Body of pancreas (tissue), 4 donors: ENCODE data around the gene HOXC10.

Source experiments
- POLR2A ChIP-seq, 3 donors: fragments of 450-650 bp; IDR thresholded peaks; one replicate each; pipeline ENCODE4 v1.6.1; 2016; ENCODE audit warnings: antibody characterized with exemption in 3 of 3, mild to moderate bottlenecking in 2 of 3
- TF ChIP-seq, protein P1 (sequence below), 7 experiments: fragments of 450-650 bp in 4 of 7; fragments of 200-600 bp in 3 of 7; sonication (generic) in 3 of 7; IDR thresholded peaks; one replicate each; pipeline ENCODE4 v1.5.1; 2016 to 2019; ENCODE audit warnings: antibody characterized with exemption in 7 of 7

DNA sequence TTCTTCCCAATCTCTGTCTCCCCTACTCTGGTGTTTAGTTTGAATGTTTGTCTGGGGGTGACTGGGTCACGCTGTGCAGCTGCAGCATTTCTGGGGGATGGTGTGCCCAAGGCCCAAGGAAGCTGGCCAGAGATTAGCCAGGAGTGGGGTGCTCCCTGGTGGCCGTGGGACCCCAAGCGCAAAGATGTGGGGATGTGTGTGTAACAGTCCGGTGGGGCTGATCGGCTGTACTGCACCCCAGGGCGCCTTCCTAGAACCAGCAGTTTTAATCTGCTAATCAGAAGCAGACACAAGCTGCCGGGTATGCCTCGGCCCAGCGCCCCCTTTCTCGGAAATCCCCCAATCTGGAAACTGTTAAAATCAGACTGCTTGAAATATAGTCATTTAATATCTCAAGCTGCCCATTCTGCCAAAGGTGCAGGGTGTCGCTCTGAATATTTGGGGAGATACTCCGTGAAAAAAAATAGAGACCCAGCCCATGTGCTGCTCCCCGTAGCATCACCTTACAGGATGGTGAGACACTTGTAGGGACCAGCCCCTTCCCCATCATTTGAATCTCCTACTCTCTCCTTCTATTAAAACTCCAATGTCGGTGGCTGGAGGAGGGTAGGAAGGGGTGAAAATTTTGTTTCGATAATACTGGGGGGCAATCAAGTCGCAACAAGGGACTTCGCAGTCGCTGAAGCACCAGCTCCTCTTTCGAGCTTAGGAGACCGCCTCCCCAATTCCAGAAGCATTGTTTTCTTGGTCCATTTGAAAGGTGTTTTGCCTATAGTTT is 19.3 kb downstream of the HOXC10 start:
- TF ChIP-seq, protein P1, sequence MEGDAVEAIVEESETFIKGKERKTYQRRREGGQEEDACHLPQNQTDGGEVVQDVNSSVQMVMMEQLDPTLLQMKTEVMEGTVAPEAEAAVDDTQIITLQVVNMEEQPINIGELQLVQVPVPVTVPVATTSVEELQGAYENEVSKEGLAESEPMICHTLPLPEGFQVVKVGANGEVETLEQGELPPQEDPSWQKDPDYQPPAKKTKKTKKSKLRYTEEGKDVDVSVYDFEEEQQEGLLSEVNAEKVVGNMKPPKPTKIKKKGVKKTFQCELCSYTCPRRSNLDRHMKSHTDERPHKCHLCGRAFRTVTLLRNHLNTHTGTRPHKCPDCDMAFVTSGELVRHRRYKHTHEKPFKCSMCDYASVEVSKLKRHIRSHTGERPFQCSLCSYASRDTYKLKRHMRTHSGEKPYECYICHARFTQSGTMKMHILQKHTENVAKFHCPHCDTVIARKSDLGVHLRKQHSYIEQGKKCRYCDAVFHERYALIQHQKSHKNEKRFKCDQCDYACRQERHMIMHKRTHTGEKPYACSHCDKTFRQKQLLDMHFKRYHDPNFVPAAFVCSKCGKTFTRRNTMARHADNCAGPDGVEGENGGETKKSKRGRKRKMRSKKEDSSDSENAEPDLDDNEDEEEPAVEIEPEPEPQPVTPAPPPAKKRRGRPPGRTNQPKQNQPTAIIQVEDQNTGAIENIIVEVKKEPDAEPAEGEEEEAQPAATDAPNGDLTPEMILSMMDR (IDR thresholded peaks at IDR 0.05) = no peak
- TF ChIP-seq POLR2A (IDR thresholded peaks at IDR 0.05) = no peak
